Measurements from ENCODE around the gene DEF6. TPM values are rescaled to one million over a fixed set of nuclear protein-coding genes. Genes with fewer than 3 reads are reported as not detected.

Gene DEF6
- total RNA-seq, 1 experiment from 2014 or later: 5.6 TPM

DNA sequence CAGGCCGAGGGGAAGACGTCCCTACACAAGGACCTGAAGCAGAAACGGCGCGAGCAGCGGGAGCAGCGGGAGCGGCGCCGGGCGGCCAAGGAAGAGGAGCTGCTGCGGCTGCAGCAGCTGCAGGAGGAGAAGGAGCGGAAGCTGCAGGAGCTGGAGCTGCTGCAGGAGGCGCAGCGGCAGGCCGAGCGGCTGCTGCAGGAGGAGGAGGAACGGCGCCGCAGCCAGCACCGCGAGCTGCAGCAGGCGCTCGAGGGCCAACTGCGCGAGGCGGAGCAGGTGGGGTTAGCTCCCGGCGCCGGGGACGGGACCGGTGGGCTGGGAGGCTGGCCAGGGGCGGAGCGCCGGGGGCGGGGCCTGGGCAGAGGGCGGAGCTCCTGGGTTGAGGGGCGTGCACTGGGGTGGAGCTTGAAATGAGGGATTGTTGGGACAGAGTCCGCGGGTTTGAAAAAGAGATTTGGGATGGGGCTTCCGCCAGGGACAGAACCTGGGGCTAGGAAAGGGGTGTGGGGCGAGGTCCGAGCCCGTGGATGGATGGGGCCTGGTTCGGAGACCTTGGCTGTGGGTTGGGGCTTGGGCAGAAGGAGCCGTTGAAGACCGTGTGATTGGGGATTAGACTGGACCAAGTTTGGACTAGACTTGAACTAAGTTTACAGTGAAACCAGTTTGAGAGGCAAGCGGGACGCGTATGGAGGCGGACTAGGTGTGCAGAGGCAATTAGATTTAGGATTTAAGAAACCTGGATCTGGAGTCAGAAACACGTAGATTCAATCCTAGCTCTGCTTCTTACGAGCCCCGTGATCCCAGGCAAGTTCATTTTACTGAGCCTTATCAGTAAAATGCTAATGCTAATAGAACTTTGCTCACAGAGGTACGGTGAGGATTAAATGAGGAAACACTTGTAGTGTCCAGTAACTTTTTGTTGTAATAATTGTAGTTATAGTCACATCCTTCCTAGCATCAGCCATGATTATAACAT, 20.9 kb downstream of the DEF6 start:
- H4K8ac ChIP-seq (replicated peaks; ENCODE audit: insufficient read length, low read depth, low read length): no peak overlapping the region
- H3K27me3 Mint-ChIP-seq (ENCODE audit: low read depth): peaks cover 28% of the 10 kb centered on the region
- H3K23ac ChIP-seq (ENCODE audit: insufficient read length, low read depth, low read length): no peak overlapping the region
- no peak overlapping the region for H3K56ac ChIP-seq (ENCODE audit: insufficient read length, low read depth, low read length)
- peak; percentile 96 for DNase-seq
- no peak overlapping the region for H3K18ac ChIP-seq (ENCODE audit: insufficient read length, low read depth, low read length)
- TF ChIP-seq, protein P1, sequence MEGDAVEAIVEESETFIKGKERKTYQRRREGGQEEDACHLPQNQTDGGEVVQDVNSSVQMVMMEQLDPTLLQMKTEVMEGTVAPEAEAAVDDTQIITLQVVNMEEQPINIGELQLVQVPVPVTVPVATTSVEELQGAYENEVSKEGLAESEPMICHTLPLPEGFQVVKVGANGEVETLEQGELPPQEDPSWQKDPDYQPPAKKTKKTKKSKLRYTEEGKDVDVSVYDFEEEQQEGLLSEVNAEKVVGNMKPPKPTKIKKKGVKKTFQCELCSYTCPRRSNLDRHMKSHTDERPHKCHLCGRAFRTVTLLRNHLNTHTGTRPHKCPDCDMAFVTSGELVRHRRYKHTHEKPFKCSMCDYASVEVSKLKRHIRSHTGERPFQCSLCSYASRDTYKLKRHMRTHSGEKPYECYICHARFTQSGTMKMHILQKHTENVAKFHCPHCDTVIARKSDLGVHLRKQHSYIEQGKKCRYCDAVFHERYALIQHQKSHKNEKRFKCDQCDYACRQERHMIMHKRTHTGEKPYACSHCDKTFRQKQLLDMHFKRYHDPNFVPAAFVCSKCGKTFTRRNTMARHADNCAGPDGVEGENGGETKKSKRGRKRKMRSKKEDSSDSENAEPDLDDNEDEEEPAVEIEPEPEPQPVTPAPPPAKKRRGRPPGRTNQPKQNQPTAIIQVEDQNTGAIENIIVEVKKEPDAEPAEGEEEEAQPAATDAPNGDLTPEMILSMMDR (conservative IDR thresholded peaks at IDR 0.05): no peak
- no peak overlapping the region for H3K4ac ChIP-seq (ENCODE audit: low read depth, low read length)
- H2BK15ac ChIP-seq (ENCODE audit: low read depth, low read length): no peak overlapping the region
- no peaks in the 10 kb centered on the region for H4K20me1 ChIP-seq (ENCODE audit: control insufficient read depth, insufficient read depth, insufficient read length)
- no peak overlapping the region for H3T11ph ChIP-seq (ENCODE audit: low read length)
- no peak overlapping the region for H4K5ac ChIP-seq (ENCODE audit: insufficient read length, low read depth, low read length)
- H3K27ac Mint-ChIP-seq: peak overlapping the region in 1 of 3 experiments; percentile 88; a peak in 2 of 7 replicates
- no peaks in the 10 kb centered on the region for H3K79me2 ChIP-seq (ENCODE audit: insufficient read depth, low read length)
- peaks cover 3% of the 10 kb centered on the region; the same call in 1 of the 2 replicates for H3K27me3 ChIP-seq (ENCODE audit: insufficient read depth, low read length)
- no CpG with 5 or more reads among the region's 55 CpGs for WGBS (ENCODE audit: extremely low coverage, insufficient read length, low lambda C conversion rate)
- peak overlapping the region; percentile 67 for H3K9ac ChIP-seq (ENCODE audit: extremely low read depth, insufficient read length, low read length)
- H3K27ac ChIP-seq (ENCODE audit: insufficient read length, low read depth, low read length): no peak overlapping the region
- H3K4me1 Mint-ChIP-seq: peaks cover 20 to 24% of the 10 kb centered on the region in 2 experiments
- no peak overlapping the region for H2AK5ac ChIP-seq (ENCODE audit: insufficient read length, low read length)
- no peak overlapping the region for H4K91ac ChIP-seq (ENCODE audit: insufficient read length, low read depth, low read length)
- H3K23me2 ChIP-seq (ENCODE audit: insufficient read length, low read depth, low read length, poor library complexity, severe bottlenecking): peaks cover 10% of the 10 kb centered on the region
- no peaks in the 10 kb centered on the region; a peak in 1 of 5 replicates for H3K9me3 Mint-ChIP-seq
- peak overlapping the region; percentile 43 for H3K4me2 ChIP-seq (ENCODE audit: insufficient read depth, insufficient read length, low read length)
- no peak overlapping the region for H2BK5ac ChIP-seq (ENCODE audit: insufficient read length, low read length)
- no peaks in the 10 kb centered on the region for H3K79me1 ChIP-seq (ENCODE audit: insufficient read depth, low read depth, low read length, poor library complexity, severe bottlenecking)
- peaks cover 3% of the 10 kb centered on the region for H3K4me1 ChIP-seq (ENCODE audit: insufficient read depth, low read length)
- peak overlapping the region; percentile 70 to 86 for H3K4me3 Mint-ChIP-seq
- H3K14ac ChIP-seq (ENCODE audit: insufficient read depth, low read length): peak overlapping the region; percentile 93; the same call in 1 of the 2 replicates
- peaks cover 0 to 5% (median 0%) of the 10 kb centered on the region in 3 experiments; a peak in 2 of 7 replicates for H3K36me3 Mint-ChIP-seq (ENCODE audit: insufficient read depth in 1 of 3, low read depth in 3 of 3)
- H2BK20ac ChIP-seq (ENCODE audit: low read depth, low read length, poor library complexity, severe bottlenecking): no peak overlapping the region
- no peaks in the 10 kb centered on the region for H3K9me3 ChIP-seq (ENCODE audit: control insufficient read depth, low read depth, low read length)
- no peak overlapping the region for H2BK120ac ChIP-seq (ENCODE audit: low read depth, low read length, poor library complexity, severe bottlenecking)
- H2AFZ ChIP-seq (ENCODE audit: low read length): peak overlapping the region; percentile 81
- no peak overlapping the region for H2BK12ac ChIP-seq (ENCODE audit: insufficient read length, low read depth, low read length)
